OCI-LY3 (cell line): ENCODE data around the gene NCAPD3.

ENCODE experiments used
- EZH2phosphoT487 ChIP-seq: fragments of 200-600 bp; shearing (Covaris generic); IDR thresholded peaks from 2 replicates; pipeline ENCODE4 v1.6.1; 2018; ENCODE audit warnings: antibody characterized with exemption, mixed run types, low read depth
- TF ChIP-seq, protein P1 (sequence below): fragments of 200-600, 300-600 bp; sonication (generic); IDR thresholded peaks from 2 replicates; pipeline ENCODE4 v1.5.1; 2014; ENCODE audit warnings: antibody characterized with exemption, low read length, low read depth

DNA sequence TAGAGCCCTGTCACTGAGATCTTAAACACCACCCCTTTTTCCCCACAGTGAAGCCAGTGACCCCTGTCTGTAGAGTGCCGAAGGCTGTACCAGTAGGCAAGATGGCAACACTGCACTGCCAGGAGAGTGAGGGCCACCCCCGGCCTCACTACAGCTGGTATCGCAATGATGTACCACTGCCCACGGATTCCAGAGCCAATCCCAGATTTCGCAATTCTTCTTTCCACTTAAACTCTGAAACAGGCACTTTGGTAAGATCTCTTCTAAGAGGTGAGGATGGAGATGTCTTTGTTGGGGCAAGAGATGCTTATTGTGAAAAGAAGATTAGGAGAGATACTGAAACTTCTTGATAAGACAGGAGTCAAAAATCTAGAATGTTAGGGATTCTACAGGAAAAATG, 79.0 kb downstream of the NCAPD3 start:
- TF ChIP-seq, protein P1, sequence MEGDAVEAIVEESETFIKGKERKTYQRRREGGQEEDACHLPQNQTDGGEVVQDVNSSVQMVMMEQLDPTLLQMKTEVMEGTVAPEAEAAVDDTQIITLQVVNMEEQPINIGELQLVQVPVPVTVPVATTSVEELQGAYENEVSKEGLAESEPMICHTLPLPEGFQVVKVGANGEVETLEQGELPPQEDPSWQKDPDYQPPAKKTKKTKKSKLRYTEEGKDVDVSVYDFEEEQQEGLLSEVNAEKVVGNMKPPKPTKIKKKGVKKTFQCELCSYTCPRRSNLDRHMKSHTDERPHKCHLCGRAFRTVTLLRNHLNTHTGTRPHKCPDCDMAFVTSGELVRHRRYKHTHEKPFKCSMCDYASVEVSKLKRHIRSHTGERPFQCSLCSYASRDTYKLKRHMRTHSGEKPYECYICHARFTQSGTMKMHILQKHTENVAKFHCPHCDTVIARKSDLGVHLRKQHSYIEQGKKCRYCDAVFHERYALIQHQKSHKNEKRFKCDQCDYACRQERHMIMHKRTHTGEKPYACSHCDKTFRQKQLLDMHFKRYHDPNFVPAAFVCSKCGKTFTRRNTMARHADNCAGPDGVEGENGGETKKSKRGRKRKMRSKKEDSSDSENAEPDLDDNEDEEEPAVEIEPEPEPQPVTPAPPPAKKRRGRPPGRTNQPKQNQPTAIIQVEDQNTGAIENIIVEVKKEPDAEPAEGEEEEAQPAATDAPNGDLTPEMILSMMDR: no peak
- no peak for TF ChIP-seq EZH2phosphoT487
